K562 (cell line): ENCODE data around the gene ZSCAN26. TPM values are rescaled to one million over a fixed set of nuclear protein-coding genes. Genes with fewer than 3 reads are reported as not detected.

Experiments
- CBFA2T2 ChIP-seq: fragments of 450-650 bp; conservative IDR thresholded peaks from 2 replicates; pipeline ENCODE4 v1.6.1; 2017; ENCODE audit warnings: mild to moderate bottlenecking
- CGGBP1 ChIP-seq: fragments of 250-450 bp; sonication (Bioruptor Pico); IDR thresholded peaks from 2 replicates; pipeline ENCODE4 v1.9.0; 2021; ENCODE audit warnings: mild to moderate bottlenecking
- CHD4 ChIP-seq: fragments of 200-600 bp; sonication (generic); IDR thresholded peaks from 3 replicates; pipeline ENCODE4 v1.6.1; 2012; ENCODE audit warnings: low read depth, mild to moderate bottlenecking, mixed read lengths, low read length, inconsistent platforms; ENCODE audit not compliant: insufficient read depth, insufficient replicate concordance, poor library complexity, severe bottlenecking
- DNMT1 ChIP-seq: fragments of 450-650 bp; IDR thresholded peaks from 2 replicates; pipeline ENCODE4 v1.6.1; 2016; ENCODE audit warnings: antibody characterized with exemption, mild to moderate bottlenecking
- FOXK1 ChIP-seq: sonication (generic); formaldehyde crosslinking; IDR thresholded peaks from 2 replicates; pipeline ENCODE4 v1.8.0; 2022; ENCODE audit warnings: missing genetic modification reagents, mild to moderate bottlenecking, borderline replicate concordance
- GATA2 ChIP-seq: sonication (generic); formaldehyde crosslinking; IDR thresholded peaks from 2 replicates; pipeline ENCODE4 v1.4.0; 2020; ENCODE audit warnings: mild to moderate bottlenecking, missing genetic modification reagents
- HMG20B ChIP-seq: fragments of 250-450 bp; sonication (Bioruptor Pico); IDR thresholded peaks from 2 replicates; pipeline ENCODE4 v1.5.0; 2021; ENCODE audit warnings: mild to moderate bottlenecking
- NFRKB ChIP-seq: fragments of 450-650 bp; IDR thresholded peaks from 2 replicates; pipeline ENCODE4 v1.6.1; 2016; ENCODE audit warnings: low read depth
- NR2C2 ChIP-seq, 2 experiments: fragments of 200-800 bp in 1 of 2; sonication (Bioruptor generic) in 1 of 2; sonication (generic) in 1 of 2; formaldehyde crosslinking in 1 of 2; IDR thresholded peaks; 2 replicates each; pipeline versions ENCODE4 v1.6.1 to v1.8.0; 2016 to 2022; ENCODE audit warnings: mild to moderate bottlenecking in 1 of 2, missing compliant biosample characterization in 1 of 2, missing genetic modification characterization in 1 of 2, missing genetic modification reagents in 1 of 2
- RFX5 ChIP-seq: IDR thresholded peaks from 2 replicates; pipeline ENCODE4 v1.6.1; 2011; ENCODE audit warnings: low read depth, mild to moderate bottlenecking, improper control_type of control experiment, low read length
- RNF2 ChIP-seq: sonication (generic); IDR thresholded peaks from 2 replicates; pipeline ENCODE4 v1.6.1; 2016
- RNF219 ChIP-seq: fragments of 250-450 bp; sonication (Bioruptor Pico); IDR thresholded peaks from 2 replicates; pipeline ENCODE4 v1.5.0; 2022; ENCODE audit warnings: mild to moderate bottlenecking
- SRSF3 ChIP-seq: fragments of 200-400 bp; formaldehyde crosslinking; IDR thresholded peaks from 2 replicates; pipeline ENCODE4 v1.6.1; 2016; ENCODE audit warnings: mild to moderate bottlenecking, low read length, moderate library complexity; ENCODE audit not compliant: insufficient read depth
- STAG1 ChIP-seq: sonication (generic); formaldehyde crosslinking; IDR thresholded peaks from 2 replicates; pipeline ENCODE4 v1.5.0; 2020; ENCODE audit warnings: missing genetic modification reagents, borderline replicate concordance
- TAF7 ChIP-seq: fragments of 450-650 bp; IDR thresholded peaks from 2 replicates; pipeline ENCODE4 v1.6.1; 2016; ENCODE audit warnings: missing genetic modification characterization, missing compliant biosample characterization
- TGIF2 ChIP-seq: sonication (generic); formaldehyde crosslinking; IDR thresholded peaks from 2 replicates; pipeline ENCODE4 v1.8.1; 2022; ENCODE audit warnings: mild to moderate bottlenecking, missing genetic modification reagents, moderate library complexity
- ZBED1 ChIP-seq: IDR thresholded peaks from 2 replicates; pipeline ENCODE4 v1.6.1; 2014
- ZBTB8A ChIP-seq: fragments of 450-650 bp; IDR thresholded peaks from 2 replicates; pipeline ENCODE4 v1.6.1; 2018; ENCODE audit warnings: mild to moderate bottlenecking, moderate library complexity; ENCODE audit not compliant: partially characterized antibody
- ZNF232 ChIP-seq: sonication (generic); formaldehyde crosslinking; IDR thresholded peaks from 2 replicates; pipeline ENCODE4 v1.8.0; 2022; ENCODE audit warnings: mild to moderate bottlenecking, missing genetic modification reagents
- ZNF263 ChIP-seq: sonication (generic); formaldehyde crosslinking; IDR thresholded peaks from 2 replicates; pipeline ENCODE4 v1.8.0; 2022; ENCODE audit warnings: mild to moderate bottlenecking, missing genetic modification reagents, borderline replicate concordance
- ZNF347 ChIP-seq: fragments of 450-650 bp; formaldehyde crosslinking; IDR thresholded peaks from 2 replicates; pipeline ENCODE4 v1.4.0; 2020; ENCODE audit warnings: low read depth, mild to moderate bottlenecking, moderate library complexity
- ZNF436 ChIP-seq: fragments of 250-450, 450-650 bp; sonication (Bioruptor Pico); formaldehyde crosslinking; IDR thresholded peaks from 2 replicates; pipeline ENCODE4 v1.7.0; 2020; ENCODE audit warnings: mild to moderate bottlenecking
- ZNF707 ChIP-seq: fragments of 250-450 bp; sonication (Bioruptor Pico); conservative IDR thresholded peaks from 2 replicates; pipeline ENCODE4 v1.8.0; 2022; ENCODE audit warnings: inconsistent platforms, mild to moderate bottlenecking, moderate library complexity
- polyA plus RNA-seq, 8 experiments: library from polyadenylated mRNA; depleted of rRNA in 4 of 8; stranded (reverse) in 5 of 8; unstranded in 3 of 8; fragments of >200 nt; fragmentation: Nextera tagmentation in 2 of 8; fragmentation: Illumina TruSeq in 1 of 8; extraction: Ambion mirVana in 2 of 8; extraction: Trizol in 1 of 8; gene quantifications; 2 replicates each; pipeline versions ENCODE4 v1.2.1 to v1.2.3, GENCODE V29; 2011 to 2014; ENCODE audit warnings: inconsistent platforms in 1 of 8, missing spikeins in 1 of 8
- total RNA-seq, 7 experiments: library from RNA; depleted of rRNA in 6 of 7; stranded (reverse); fragments of >200 nt in 6 of 7; fragmentation: Illumina TruSeq in 2 of 7; extraction: Trizol in 2 of 7; gene quantifications; 2 replicates each; pipeline versions ENCODE4 v1.2.1 to v1.2.3, GENCODE V29; 2011 to 2021; ENCODE audit warnings: low replicate concordance in 1 of 7
- TF ChIP-seq, protein P1 (sequence below): sonication (generic); formaldehyde crosslinking; IDR thresholded peaks from 2 replicates; pipeline ENCODE4 v1.8.0; 2022; ENCODE audit warnings: mild to moderate bottlenecking, missing genetic modification reagents
- TF ChIP-seq, protein P2 (sequence below): IDR thresholded peaks from 3 replicates; pipeline ENCODE4 v1.6.1; 2011; ENCODE audit warnings: borderline replicate concordance, mild to moderate bottlenecking; ENCODE audit not compliant: insufficient read length, insufficient read depth

ZSCAN26 gene
- total and polyA plus RNA-seq, 9 of the 15 experiments (the other 6 are each of a cell fraction or from before 2014, with no cell fraction given), result 5.9 to 14.2 (median 10.5) TPM

GRCh38 chr6:28281288-28282064, 14.5 kb downstream of the ZSCAN26 start, which contains the start of gene PGBD1 (continued):
- TF ChIP-seq RNF219 (CRISPR knock-in tag) (no peak), GATA2 (CRISPR knock-in tag) (no peak), CHD4 (no peak), RFX5 (no peak), DNMT1 (no peak), TGIF2 (CRISPR knock-in tag) (no peak), ZNF263 (peak; percentile 68), HMG20B (CRISPR knock-in tag) (no peak), STAG1 (CRISPR knock-in tag) (no peak), SRSF3 (no peak), TAF7 (tag) (no peak), ZNF436 (CRISPR knock-in tag) (no peak), ZNF232 (peak; percentile 74; the same call in 1 of the 2 replicates), CBFA2T2 (0 out of 2 replicates have a peak, but pooled peaks have one; percentile 14), FOXK1 (CRISPR knock-in tag) (no peak), ZNF347 (CRISPR knock-in tag) (no peak), NR2C2 (CRISPR knock-in tag; IDR thresholded peaks at IDR 0.05) (no peak), NR2C2 (tag; IDR thresholded peaks at IDR 0.05) (no peak; the same call in 1 of the 2 replicates), RNF2 (no peak), CGGBP1 (CRISPR knock-in tag) (no peak), ZBED1 (no peak), NFRKB (no peak), ZBTB8A (no peak), ZNF707 (no peak)
- TF ChIP-seq, protein P1, sequence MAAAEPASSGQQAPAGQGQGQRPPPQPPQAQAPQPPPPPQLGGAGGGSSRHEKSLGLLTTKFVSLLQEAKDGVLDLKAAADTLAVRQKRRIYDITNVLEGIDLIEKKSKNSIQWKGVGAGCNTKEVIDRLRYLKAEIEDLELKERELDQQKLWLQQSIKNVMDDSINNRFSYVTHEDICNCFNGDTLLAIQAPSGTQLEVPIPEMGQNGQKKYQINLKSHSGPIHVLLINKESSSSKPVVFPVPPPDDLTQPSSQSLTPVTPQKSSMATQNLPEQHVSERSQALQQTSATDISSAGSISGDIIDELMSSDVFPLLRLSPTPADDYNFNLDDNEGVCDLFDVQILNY (CRISPR knock-in tag), result no peak
- TF ChIP-seq, protein P2, sequence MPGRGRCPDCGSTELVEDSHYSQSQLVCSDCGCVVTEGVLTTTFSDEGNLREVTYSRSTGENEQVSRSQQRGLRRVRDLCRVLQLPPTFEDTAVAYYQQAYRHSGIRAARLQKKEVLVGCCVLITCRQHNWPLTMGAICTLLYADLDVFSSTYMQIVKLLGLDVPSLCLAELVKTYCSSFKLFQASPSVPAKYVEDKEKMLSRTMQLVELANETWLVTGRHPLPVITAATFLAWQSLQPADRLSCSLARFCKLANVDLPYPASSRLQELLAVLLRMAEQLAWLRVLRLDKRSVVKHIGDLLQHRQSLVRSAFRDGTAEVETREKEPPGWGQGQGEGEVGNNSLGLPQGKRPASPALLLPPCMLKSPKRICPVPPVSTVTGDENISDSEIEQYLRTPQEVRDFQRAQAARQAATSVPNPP, result no peak
